Lung (tissue), 12 donors: ENCODE measurements around the gene TK2. TPM values are rescaled to one million over a fixed set of nuclear protein-coding genes. Genes with fewer than 3 reads are reported as not detected.
"Not testable (repeated sequence)": the region's sequence is repeated elsewhere in the genome, so short reads cannot be mapped to it uniquely, and the experiment has no call there.

Experiments used
- ATAC-seq: fragments of 200-7000 bp; cut with Tn5 transposase; one replicate; pipeline ENCODE4 v1.9.1; 2020; ENCODE audit warnings: moderate number of reproducible peaks; ENCODE audit not compliant: insufficient read depth, low FRiP score
- DNase-seq, 3 donors: peaks; one replicate each; pipeline ENCODE4 v3.0.0-alpha.2; 2013 to 2017
- H3K27ac ChIP-seq, 2 donors: one replicate each; pipeline ENCODE4 v1.5.1; 2013; ENCODE audit warnings: mild to moderate bottlenecking in 2 of 2, moderate library complexity in 2 of 2, control low read depth in 1 of 2, inconsistent platforms in 1 of 2, low read depth in 1 of 2, low read length in 1 of 2
- H3K27me3 ChIP-seq, 3 donors: one replicate each; pipeline ENCODE4 v1.5.1; 2013; ENCODE audit warnings: low read length in 2 of 3; ENCODE audit not compliant: control insufficient read depth in 3 of 3, insufficient read depth in 3 of 3
- H3K36me3 ChIP-seq, 4 donors: one replicate each; pipeline ENCODE4 v1.5.1; 2013; ENCODE audit warnings: low read length in 4 of 4, mild to moderate bottlenecking in 1 of 4, moderate library complexity in 1 of 4; ENCODE audit not compliant: control insufficient read depth in 4 of 4, insufficient read depth in 4 of 4
- H3K4me1 ChIP-seq, 5 donors: one replicate each; pipeline ENCODE4 v1.5.1; 2013; ENCODE audit warnings: low read length in 5 of 5, mild to moderate bottlenecking in 2 of 5, moderate library complexity in 1 of 5; ENCODE audit not compliant: control insufficient read depth in 5 of 5, insufficient read depth in 5 of 5
- H3K4me3 ChIP-seq: one replicate; pipeline ENCODE4 v1.5.1; 2013; ENCODE audit warnings: mild to moderate bottlenecking, control low read depth, moderate library complexity
- H3K9ac ChIP-seq, 2 donors: one replicate each; pipeline ENCODE4 v1.5.1; 2013; ENCODE audit warnings: low read length in 2 of 2, control low read depth in 1 of 2; ENCODE audit not compliant: insufficient read depth in 1 of 2
- H3K9me3 ChIP-seq, 4 donors: one replicate each; pipeline ENCODE4 v1.5.1; 2013; ENCODE audit warnings: low read length in 3 of 4, mild to moderate bottlenecking in 1 of 4, moderate library complexity in 1 of 4; ENCODE audit not compliant: control insufficient read depth in 4 of 4, insufficient read depth in 3 of 4
- WGBS, 2 donors: extraction: QIAGEN DNeasy Blood & Tissue Kit; methylation state at CpG; one replicate each; pipeline ENCODE4 v1.1.7; 2013; 5-methylcytosine and 5-hydroxymethylcytosine counted together
- polyA plus RNA-seq, 2 donors: library from polyadenylated mRNA; stranded (reverse); fragments of 200-250 nt; gene quantifications; one replicate each; pipeline ENCODE4 v1.2.1, GENCODE V29; 2013
- total RNA-seq, 2 donors: library from RNA; depleted of rRNA in 1 of 2; stranded (reverse); fragments of >200 nt in 1 of 2; gene quantifications; one replicate each; pipeline ENCODE4 v1.2.1, GENCODE V29; 2014 to 2021
- TF ChIP-seq, protein P1 (sequence below): IDR thresholded peaks from 2 replicates; pipeline ENCODE4 v1.5.1; 2012; ENCODE audit warnings: mild to moderate bottlenecking; ENCODE audit errors: control extremely low read depth, extremely low read depth
- donor health status: control.
- donor health status: control.
- donor health status: Bipolar disorder and iron deficiency.
- donor health status: healthy.
- donor health status: DM: yes; HTN: yes; CAD: no.

The TK2 gene
- total and polyA plus RNA-seq, 4 donors, result 13.1 to 37.7 (median 25.0) TPM

DNA sequence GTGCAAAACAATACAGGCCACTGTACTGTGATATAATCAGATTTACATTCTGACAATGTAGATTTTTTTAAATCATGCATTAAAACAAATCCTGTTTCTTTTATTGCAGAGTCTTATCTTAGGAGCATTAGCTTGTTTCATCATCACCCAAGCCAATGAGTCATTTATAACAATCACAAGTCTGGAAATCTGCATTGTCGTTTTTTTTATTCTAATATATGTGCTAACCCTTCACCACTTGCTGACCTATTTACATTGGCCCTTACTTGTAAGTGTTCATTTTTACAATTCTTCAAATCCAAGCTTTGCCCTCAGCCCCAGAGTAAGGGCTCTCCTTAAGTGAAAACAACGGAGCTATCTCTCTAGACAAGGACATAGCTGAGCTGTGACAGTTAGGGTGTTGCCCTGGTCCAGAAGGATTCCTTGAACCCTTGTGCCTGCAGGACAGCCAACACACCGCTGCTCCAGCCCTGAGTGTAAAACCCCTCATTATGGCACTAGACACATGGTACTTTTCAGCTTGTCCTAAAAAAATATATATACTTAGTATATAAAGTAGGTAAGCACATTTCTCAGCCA lies 20.0 kb upstream of the TK2 start:
- ATAC-seq, result peak; percentile 58
- H3K4me3 ChIP-seq, result no peak overlapping the region
- DNase-seq, result no peak
- H3K9me3 ChIP-seq, result peaks cover 0 to 2% (median 0%) of the 10 kb centered on the region in 4 donors
- WGBS, 2 donors, result 63 to 64% methylated on average over 3 of the region's 3 CpGs
- H3K4me1 ChIP-seq, result peaks cover 0 to 2% (median 0%) of the 10 kb centered on the region in 5 donors
- no peak overlapping the region for H3K9ac ChIP-seq
- no peak overlapping the region for H3K27ac ChIP-seq
- H3K36me3 ChIP-seq, result peaks cover 0 to 15% (median 7%) of the 10 kb centered on the region in 4 donors
- no peaks in the 10 kb centered on the region for H3K27me3 ChIP-seq
- TF ChIP-seq, protein P1, sequence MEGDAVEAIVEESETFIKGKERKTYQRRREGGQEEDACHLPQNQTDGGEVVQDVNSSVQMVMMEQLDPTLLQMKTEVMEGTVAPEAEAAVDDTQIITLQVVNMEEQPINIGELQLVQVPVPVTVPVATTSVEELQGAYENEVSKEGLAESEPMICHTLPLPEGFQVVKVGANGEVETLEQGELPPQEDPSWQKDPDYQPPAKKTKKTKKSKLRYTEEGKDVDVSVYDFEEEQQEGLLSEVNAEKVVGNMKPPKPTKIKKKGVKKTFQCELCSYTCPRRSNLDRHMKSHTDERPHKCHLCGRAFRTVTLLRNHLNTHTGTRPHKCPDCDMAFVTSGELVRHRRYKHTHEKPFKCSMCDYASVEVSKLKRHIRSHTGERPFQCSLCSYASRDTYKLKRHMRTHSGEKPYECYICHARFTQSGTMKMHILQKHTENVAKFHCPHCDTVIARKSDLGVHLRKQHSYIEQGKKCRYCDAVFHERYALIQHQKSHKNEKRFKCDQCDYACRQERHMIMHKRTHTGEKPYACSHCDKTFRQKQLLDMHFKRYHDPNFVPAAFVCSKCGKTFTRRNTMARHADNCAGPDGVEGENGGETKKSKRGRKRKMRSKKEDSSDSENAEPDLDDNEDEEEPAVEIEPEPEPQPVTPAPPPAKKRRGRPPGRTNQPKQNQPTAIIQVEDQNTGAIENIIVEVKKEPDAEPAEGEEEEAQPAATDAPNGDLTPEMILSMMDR, result no peak

DNA sequence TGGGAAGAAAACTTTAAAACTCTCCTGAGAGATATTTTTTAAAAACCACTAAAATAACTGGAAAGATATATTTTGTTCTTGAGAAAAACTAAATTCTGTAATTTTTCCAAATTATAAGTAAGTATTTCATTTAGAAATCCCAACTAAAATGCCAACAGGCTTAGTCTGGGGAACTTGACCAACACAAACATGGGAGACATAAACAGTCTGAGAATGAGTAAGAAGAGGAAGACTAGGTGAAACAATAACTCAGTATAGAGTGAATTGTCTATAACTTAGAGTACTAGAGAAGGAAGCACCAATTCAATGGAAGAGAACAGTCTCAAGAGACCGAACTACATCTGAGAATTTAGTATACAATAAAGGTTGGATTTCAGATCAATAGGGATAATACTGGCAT lies 19.2 kb upstream of the TK2 start:
- Histone ChIP-seq H3K9ac (no peak overlapping the region), H3K27me3 (no peaks in the 10 kb centered on the region), H3K4me3 (no peak overlapping the region), H3K4me1 (peaks cover 0 to 2% (median 0%) of the 10 kb centered on the region in 5 donors), H3K36me3 (peaks cover 0 to 19% (median 10%) of the 10 kb centered on the region in 4 donors), H3K27ac (no peak overlapping the region), H3K9me3 (peaks cover 0 to 2% (median 0%) of the 10 kb centered on the region in 4 donors)
- ATAC-seq, result no peak
- DNase-seq, result no peak
- TF ChIP-seq, protein P1, result no peak
- WGBS, 2 donors, result 100% methylated on average over 1 of the region's 1 CpG

DNA sequence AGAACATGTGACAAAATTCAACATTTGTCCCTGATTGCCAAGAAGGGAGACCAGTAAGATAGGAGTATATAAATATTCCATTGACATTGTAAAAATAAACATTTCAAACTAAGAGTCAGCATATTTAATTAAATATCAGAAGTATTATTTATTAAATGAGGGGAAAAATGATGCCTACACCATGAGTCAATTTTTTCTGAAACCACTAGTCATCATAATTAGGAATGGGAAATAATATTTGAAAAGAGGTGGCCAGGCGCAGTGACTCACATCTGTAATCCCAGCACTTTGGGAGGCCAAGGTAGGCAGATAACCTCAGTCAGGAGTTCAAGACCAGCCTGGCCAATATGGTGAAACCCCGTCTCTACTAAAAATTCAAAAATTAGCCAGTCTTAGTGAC lies 18.4 kb upstream of the TK2 start:
- 95 to 98% methylated on average over 2 of the region's 2 CpGs for WGBS, 2 donors
- H3K4me1 ChIP-seq, result peaks cover 0 to 2% (median 0%) of the 10 kb centered on the region in 5 donors
- TF ChIP-seq, protein P1, result no peak
- ATAC-seq (no peak), DNase-seq (no peak)
- H3K27me3 ChIP-seq, result no peaks in the 10 kb centered on the region
- no peak overlapping the region for H3K4me3 ChIP-seq
- H3K9me3 ChIP-seq, result peaks cover 0 to 2% (median 0%) of the 10 kb centered on the region in 4 donors
- H3K9ac ChIP-seq, result no peak overlapping the region
- H3K36me3 ChIP-seq, result peaks cover 0 to 19% (median 11%) of the 10 kb centered on the region in 4 donors
- H3K27ac ChIP-seq, result no peak overlapping the region

DNA sequence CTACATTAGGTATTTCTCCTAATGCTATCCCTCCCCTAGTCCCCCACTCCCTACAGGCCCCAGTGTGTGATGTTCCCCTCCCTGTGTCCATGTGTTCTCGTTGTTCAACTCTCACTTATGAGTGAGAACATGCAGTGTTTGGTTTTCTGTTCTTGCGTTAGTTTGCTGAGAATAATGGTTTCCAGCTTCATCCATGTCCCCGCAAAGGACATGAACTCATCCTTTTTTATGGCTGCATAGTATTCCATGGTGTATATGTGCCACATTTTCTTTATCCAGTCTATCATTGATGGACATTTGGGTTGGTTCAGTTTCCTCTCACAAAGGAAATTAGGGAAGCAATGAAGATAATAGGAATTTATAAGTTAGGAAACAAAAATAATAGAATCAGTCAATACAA lies 17.3 kb upstream of the TK2 start:
- H3K4me3 ChIP-seq, H3K4me1 ChIP-seq, DNase-seq, H3K9me3 ChIP-seq, H3K27me3 ChIP-seq, H3K9ac ChIP-seq, ATAC-seq, H3K27ac ChIP-seq: not testable (repeated sequence)
- WGBS, 2 donors, result 93 to 98% methylated on average over 3 of the region's 3 CpGs
- H3K36me3 ChIP-seq, result peaks cover 0 to 21% (median 16%) of the 10 kb centered on the region in 4 donors
